GM12878 (cell line): ENCODE results near the gene NACC1. TPM values are rescaled to one million over a fixed set of nuclear protein-coding genes. Genes with fewer than 3 reads are reported as not detected.

Experiments used
- ATAC-seq: fragments of 200-7000 bp; cut with Tn5 transposase; 3 replicates; pipeline ENCODE4 v1.9.1; 2020; ENCODE audit warnings: mild to moderate bottlenecking, moderate library complexity
- BruUV-seq: library from RNA; stranded (reverse); fragments of 400-500 nt; replicated peaks from 2 replicates; lab custom pipeline; 2021; lab: Mats Ljungman, UMichigan
- CTCF ChIA-PET: fragments of 300-600 bp; sonication (Branson Sonifier 250); formaldehyde crosslinking; extraction: SDS; loops from one replicate; lab custom pipeline; 2021; ENCODE audit warnings: inconsistent platforms; lab: Yijun Ruan, JAX
- POLR2A ChIA-PET: fragments of 350-600 bp; formaldehyde crosslinking; extraction: SDS; loops from one replicate; lab custom pipeline; 2021; ENCODE audit warnings: inconsistent platforms; lab: Charles Lee
- RAD21 ChIA-PET: fragments of 300-600 bp; sonication (Branson Sonifier 250); formaldehyde crosslinking; loops from one replicate; lab custom pipeline; 2023; ENCODE audit warnings: antibody characterized with exemption; ENCODE audit not compliant: unreplicated experiment; lab: Charles Lee
- SMC1A ChIA-PET: fragments of 300-600 bp; sonication (Branson Sonifier 250); formaldehyde crosslinking; loops from one replicate; lab custom pipeline; 2023; ENCODE audit not compliant: unreplicated experiment, uncharacterized antibody; lab: Charles Lee
- DNase-seq: peaks from one replicate; pipeline ENCODE4 v3.0.0-alpha.2; 2011; ENCODE audit warnings: low read depth, low spot score
- FAIRE-seq: peaks from 3 replicates; lab custom pipeline; 2011; peaks lifted over from hg19 to GRCh38; lab: Jason Lieb, UNC
- H2AFZ ChIP-seq: 2 replicates; pipeline ENCODE4 v1.6.0; 2011; ENCODE audit warnings: low read depth, low read length, control low read depth; ENCODE audit not compliant: control insufficient read depth
- H3K27ac ChIP-seq: 2 replicates; pipeline ENCODE4 v1.5.1; 2011; ENCODE audit warnings: control low read depth; ENCODE audit not compliant: control insufficient read depth, insufficient read depth
- H3K27me3 ChIP-seq, 2 experiments: replicated peaks in 1 of 2; 2 replicates each; pipeline versions ENCODE4 v1.6.0 to v1.6.1; 2011; ENCODE audit warnings: low read length in 1 of 2; ENCODE audit not compliant: control insufficient read depth in 2 of 2, insufficient read depth in 2 of 2
- H3K36me3 ChIP-seq, 2 experiments: 2 replicates each; pipeline ENCODE4 v1.5.1; 2011; ENCODE audit warnings: low read length in 1 of 2; ENCODE audit not compliant: control insufficient read depth in 2 of 2, insufficient read depth in 2 of 2
- H3K4me1 ChIP-seq: 2 replicates; pipeline ENCODE4 v1.6.1; 2011; ENCODE audit warnings: mild to moderate bottlenecking, low read length, moderate library complexity, mixed read lengths; ENCODE audit not compliant: control insufficient read depth, insufficient read depth
- H3K4me2 ChIP-seq: 2 replicates; pipeline ENCODE4 v1.6.0; 2011; ENCODE audit warnings: control low read depth; ENCODE audit not compliant: control insufficient read depth, insufficient read depth
- H3K4me3 ChIP-seq: fragments of 200-600 bp; sonication (generic); 2 replicates; pipeline ENCODE4 v1.5.1; 2016
- H3K79me2 ChIP-seq: 2 replicates; pipeline ENCODE4 v1.6.0; 2011; ENCODE audit warnings: low read length; ENCODE audit not compliant: control insufficient read depth, insufficient read depth
- H3K9ac ChIP-seq: 2 replicates; pipeline ENCODE4 v1.8.0; 2011; ENCODE audit warnings: low read length, control low read depth, mixed read lengths; ENCODE audit not compliant: control insufficient read depth, insufficient read depth
- H3K9me3 ChIP-seq: replicated peaks from 3 replicates; pipeline ENCODE4 v1.5.1; 2011; ENCODE audit warnings: mild to moderate bottlenecking, low read length; ENCODE audit not compliant: control insufficient read depth, insufficient read depth
- H4K20me1 ChIP-seq: 2 replicates; pipeline ENCODE4 v1.6.0; 2011; ENCODE audit not compliant: control insufficient read depth, insufficient read depth
- BACH1 ChIP-seq: fragments of 450-650 bp; IDR thresholded peaks from 2 replicates; pipeline ENCODE4 v1.6.1; 2017; ENCODE audit warnings: mild to moderate bottlenecking, borderline replicate concordance
- CREM ChIP-seq: IDR thresholded peaks from 2 replicates; pipeline ENCODE4 v1.6.1; 2014; ENCODE audit warnings: antibody characterized with exemption, low read depth
- GATAD2B ChIP-seq: fragments of 450-650 bp; conservative IDR thresholded peaks from 2 replicates; pipeline ENCODE4 v1.6.1; 2017; ENCODE audit warnings: low read depth, mild to moderate bottlenecking, moderate library complexity
- KAT2A ChIP-seq: conservative IDR thresholded peaks from 2 replicates; pipeline ENCODE4 v1.6.1; 2011; ENCODE audit warnings: low read depth, low read length; ENCODE audit not compliant: control insufficient read depth
- NR2C2 ChIP-seq: IDR thresholded peaks from 2 replicates; pipeline ENCODE4 v1.6.1; 2011; ENCODE audit warnings: borderline replicate concordance, low read depth; ENCODE audit not compliant: control insufficient read depth, insufficient read length
- POLR2A ChIP-seq: IDR thresholded peaks from 2 replicates; pipeline ENCODE4 v1.6.1; 2011; ENCODE audit warnings: low read depth, mild to moderate bottlenecking, low read length
- POLR2AphosphoS2 ChIP-seq: IDR thresholded peaks from 2 replicates; pipeline ENCODE4 v1.6.1; 2011; ENCODE audit warnings: low read depth, mild to moderate bottlenecking, low read length, improper control_type of control experiment, moderate library complexity
- POU2F2 ChIP-seq: IDR thresholded peaks from 3 replicates; pipeline ENCODE4 v1.6.1; 2011; ENCODE audit warnings: low read depth, mild to moderate bottlenecking, low read length, borderline replicate concordance
- RAD51 ChIP-seq: fragments of 450-650 bp; IDR thresholded peaks from 2 replicates; pipeline ENCODE4 v1.6.1; 2016; ENCODE audit warnings: moderate library complexity, mild to moderate bottlenecking, inconsistent platforms
- RCOR1 ChIP-seq: conservative IDR thresholded peaks from 2 replicates; pipeline ENCODE4 v1.6.1; 2012; ENCODE audit warnings: low read depth, low read length, improper control_type of control experiment
- SKIL ChIP-seq: fragments of 450-650 bp; IDR thresholded peaks from 2 replicates; pipeline ENCODE4 v1.6.1; 2017; ENCODE audit warnings: mild to moderate bottlenecking, low read depth, inconsistent platforms; ENCODE audit not compliant: poor library complexity, severe bottlenecking
- TAF1 ChIP-seq: IDR thresholded peaks from 2 replicates; pipeline ENCODE4 v1.6.1; 2011; ENCODE audit warnings: mild to moderate bottlenecking, low read depth, low read length, borderline replicate concordance
- TBL1XR1 ChIP-seq: IDR thresholded peaks from 2 replicates; pipeline ENCODE4 v1.6.1; 2012; ENCODE audit warnings: low read depth, low read length, improper control_type of control experiment
- YY1 ChIP-seq: IDR thresholded peaks from 2 replicates; pipeline ENCODE4 v1.6.1; 2011; ENCODE audit warnings: low read depth, mild to moderate bottlenecking, low read length
- WGBS: methylation state at CpG from one replicate; pipeline ENCODE4 v1.1.6; 2016; ENCODE audit warnings: low lambda C conversion rate; ENCODE audit not compliant: insufficient replicate concordance, insufficient coverage; ENCODE audit errors: missing lambda C conversion rate; 5-methylcytosine and 5-hydroxymethylcytosine counted together
- in situ Hi-C: fragments of 300-500 bp; cut with MboI; formaldehyde crosslinking; loops from 9 replicates; pipeline ENCODE4 v1.14.3; 2018; ENCODE audit warnings: mixed read lengths
- intact Hi-C: fragments of 100-400 bp; cut with micrococcal nuclease; formaldehyde crosslinking; loops from one replicate; pipeline ENCODE4 v1.14.2; 2022; ENCODE audit not compliant: unreplicated experiment
- polyA plus RNA-seq, 11 experiments: library from polyadenylated mRNA; depleted of rRNA in 4 of 11; unstranded in 6 of 11; stranded (reverse) in 5 of 11; fragments of >200 nt; fragmentation: Nextera tagmentation in 4 of 11; fragmentation: Illumina TruSeq in 1 of 11; extraction: Ambion mirVana in 4 of 11; extraction: Trizol in 1 of 11; gene quantifications; 1 replicate in 1 of 11; 2 replicates in 10 of 11; pipeline versions ENCODE4 v1.2.1 to v1.2.3, GENCODE V29; 2011 to 2016; ENCODE audit warnings: inconsistent platforms in 2 of 11, missing spikeins in 2 of 11, low read depth in 1 of 11
- total RNA-seq, 4 experiments: library from RNA; depleted of rRNA in 3 of 4; stranded (reverse); fragments of >200 nt in 3 of 4; fragmentation: Illumina TruSeq in 1 of 4; extraction: Trizol in 1 of 4; gene quantifications; 2 replicates each; pipeline versions ENCODE4 v1.2.1 to v1.2.3, GENCODE V29; 2013 to 2021

Gene NACC1
- total and polyA plus RNA-seq, 10 of the 15 experiments (the other 5 are each of a cell fraction or from before 2014, with no cell fraction given), result 0.18 to 120 (median 19.2) TPM

GRCh38 chr19:13076320-13076719 lies 41.7 kb upstream of the NACC1 start:
- H3K79me2 ChIP-seq, result no peaks in the 10 kb centered on the region
- 72% methylated on average over 8 of the region's 8 CpGs for WGBS
- H3K4me2 ChIP-seq, result no peak overlapping the region
- SMC1A ChIA-PET, result no interaction called here
- POLR2A ChIA-PET, result interaction anchor here (0.5 kb wide), 1 partner anchor 187 kb away, joined by 3 read pairs; no protein-coding TSS in a partner anchor
- in situ Hi-C loops, result no loop called here
- no peak overlapping the region for H3K27ac ChIP-seq
- CTCF ChIA-PET, result no interaction called here
- peaks cover 1 to 3% of the 10 kb centered on the region in 2 experiments; a peak in 3 of 4 replicates for H3K27me3 ChIP-seq
- RAD21 ChIA-PET, result no interaction called here
- intact Hi-C loops, result no loop called here
- no peaks in the 10 kb centered on the region for H4K20me1 ChIP-seq
- H3K36me3 ChIP-seq, result no peaks in the 10 kb centered on the region
- H2AFZ ChIP-seq, result no peak overlapping the region
- H3K4me1 ChIP-seq, result no peaks in the 10 kb centered on the region
- BruUV-seq, result no TSS peak
- DNase-seq, result no peak
- no peak overlapping the region for H3K4me3 ChIP-seq
- no peak for TF ChIP-seq RAD51
- TF ChIP-seq POLR2A, result no peak
- no peak for TF ChIP-seq BACH1
- no peak for TF ChIP-seq YY1
- TF ChIP-seq POLR2AphosphoS2, result no peak
- no peak for TF ChIP-seq NR2C2
- no peak for TF ChIP-seq TAF1
- no peak for TF ChIP-seq CREM
- TF ChIP-seq TBL1XR1, result no peak
- no peak for TF ChIP-seq RCOR1
- TF ChIP-seq POU2F2, result no peak
- no peak for TF ChIP-seq GATAD2B
- no peak for TF ChIP-seq SKIL
- no peak for TF ChIP-seq KAT2A
- TF ChIP-seq, all 136 proteins: peak for 0
- ATAC-seq (no peak), FAIRE-seq (no peak)
- Histone ChIP-seq H3K9ac (no peak overlapping the region), H3K9me3 (no peaks in the 10 kb centered on the region)
